ENCODE measurements around the gene NUDT8.
"Not testable (repeated sequence)": the region's sequence is repeated elsewhere in the genome, so short reads cannot be mapped to it uniquely, and the experiment has no call there.

Gene NUDT8

GRCh38 chr11:67600324-67601029 is 29.3 kb downstream of the NUDT8 start:
- DNase-seq = peak in 1 of 10 donors; percentile 50
- intact Hi-C loops (cut with DNase I) = no loop called here

GRCh38 chr11:67599149-67599548 is 30.6 kb downstream of the NUDT8 start:
- no peak for DNase-seq
- intact Hi-C loops (cut with DNase I) = no loop called here

- intact Hi-C loops (cut with DNase I) = not testable (repeated sequence)
- peak in 1 of 10 donors; percentile 40 for DNase-seq
These were observed 31.8 kb downstream of the NUDT8 start for GRCh38 chr11:67597963-67598362.

GRCh38 chr11:67597458-67597857 is 32.3 kb downstream of the NUDT8 start:
- intact Hi-C loops (cut with DNase I); DNase-seq: not testable (repeated sequence)

- intact Hi-C loops (cut with DNase I) = no loop called here
- peak in 1 of 10 donors; percentile 10 for DNase-seq
These were observed 32.9 kb downstream of the NUDT8 start for GRCh38 chr11:67596753-67597300.

GRCh38 chr11:67594480-67594879 is 35.3 kb downstream of the NUDT8 start:
- DNase-seq = peak in 1 of 10 donors; percentile 2
- intact Hi-C loops (cut with DNase I) = no loop called here

- peak in 1 of 10 donors; percentile 9 for DNase-seq
- intact Hi-C loops (cut with DNase I) = no loop called here
These were observed 36.2 kb downstream of the NUDT8 start for GRCh38 chr11:67593565-67593905.

- intact Hi-C loops (cut with DNase I) = no loop called here
These were observed 36.7 kb downstream of the NUDT8 start for GRCh38 chr11:67592880-67593564.

GRCh38 chr11:67588899-67589415 is 40.8 kb downstream of the NUDT8 start:
- DNase-seq = peak in 1 of 10 donors; percentile 13
- intact Hi-C loops (cut with DNase I) = loop anchor here (10.0 kb wide), 1 partner anchor 74 kb away; no protein-coding TSS in a partner anchor

More at GRCh38 chr11:67592880-67593564, 36.7 kb downstream of the NUDT8 start:
- peak in 1 of 10 donors; percentile 39 for DNase-seq

GRCh38 chr11:67588136-67588503 is 41.6 kb downstream of the NUDT8 start:
- intact Hi-C loops (cut with DNase I) = loop anchor here (10.0 kb wide), 1 partner anchor 73 kb away; no protein-coding TSS in a partner anchor

GRCh38 chr11:67586568-67587250 is 43.0 kb downstream of the NUDT8 start:
- intact Hi-C loops (cut with DNase I) = loop anchor here (10.0 kb wide), 1 partner anchor 72 kb away; no protein-coding TSS in a partner anchor
- DNase-seq = peak in 1 of 10 donors; percentile 48

More at GRCh38 chr11:67588136-67588503, 41.6 kb downstream of the NUDT8 start:
- peak in 1 of 10 donors; percentile 52 for DNase-seq

GRCh38 chr11:67585911-67586310 is 43.8 kb downstream of the NUDT8 start:
- DNase-seq = no peak
- intact Hi-C loops (cut with DNase I) = loop anchor here (10.0 kb wide), 1 partner anchor 71 kb away; no protein-coding TSS in a partner anchor

GRCh38 chr11:67584881-67585873 is 44.6 kb downstream of the NUDT8 start:
- DNase-seq = peak in 1 of 10 donors; percentile 78
- intact Hi-C loops (cut with DNase I) = loop anchor here (1.0 to 10.0 kb wide), 2 partner anchors 21 to 70 kb away; partner anchors contain the start of gene NDUFV1

- intact Hi-C loops (cut with DNase I) = loop anchor here (1.0 to 10.0 kb wide), 2 partner anchors 22 to 70 kb away; partner anchors contain the start of gene NDUFV1
- peak in 8 of 10 donors; percentile 27 to 90 (median 54) for DNase-seq
These were observed 45.4 kb downstream of the NUDT8 start for GRCh38 chr11:67584205-67584880.

GRCh38 chr11:67583247-67584204 is 46.2 kb downstream of the NUDT8 start, which contains the start of gene GSTP1:
GSTP1 (plus strand) TSS chr11:67583812; CDS start chr11:67583844, 32 bp downstream.
- DNase-seq = peak; percentile 79 to 98 (median 90)
- intact Hi-C loops (cut with DNase I) = loop anchor here (1.0 to 10.0 kb wide), 2 partner anchors 23 to 69 kb away; partner anchors contain the start of gene NDUFV1

- intact Hi-C loops (cut with DNase I) = loop anchor here (10.0 kb wide), 1 partner anchor 67 kb away; no protein-coding TSS in a partner anchor
These were observed 47.7 kb downstream of the NUDT8 start for GRCh38 chr11:67582011-67582410.

GRCh38 chr11:67581469-67581868 is 48.3 kb downstream of the NUDT8 start:
- intact Hi-C loops (cut with DNase I) = loop anchor here (10.0 kb wide), 1 partner anchor 67 kb away; no protein-coding TSS in a partner anchor

More at GRCh38 chr11:67582011-67582410, 47.7 kb downstream of the NUDT8 start:
- DNase-seq = peak in 1 of 10 donors; percentile 0

More at GRCh38 chr11:67581469-67581868, 48.3 kb downstream of the NUDT8 start:
- DNase-seq = peak in 1 of 10 donors; percentile 32

Measured in posterior cingulate gyrus (tissue), 11 donors.